Ovary (tissue), 3 donors: ENCODE results near the gene WNT5A.

Experiments
- POLR2A ChIP-seq: fragments of 450-650 bp; IDR thresholded peaks from one replicate; pipeline ENCODE4 v1.6.1; 2017; ENCODE audit warnings: antibody characterized with exemption, mild to moderate bottlenecking, moderate library complexity
- TF ChIP-seq, protein P1 (sequence below), 3 donors: fragments of 450-650 bp in 2 of 3; fragments of 200-600 bp in 1 of 3; IDR thresholded peaks; one replicate each; pipeline versions ENCODE4 v1.5.1 to v1.8.0; 2016 to 2022; ENCODE audit warnings: antibody characterized with exemption in 3 of 3, mild to moderate bottlenecking in 1 of 3
- donor health status: DM: no; HTN: no; CAD: no.

GRCh38 chr3:55505776-55506175, 18.7 kb upstream of the WNT5A start:
- no peak for TF ChIP-seq POLR2A
- TF ChIP-seq, protein P1, sequence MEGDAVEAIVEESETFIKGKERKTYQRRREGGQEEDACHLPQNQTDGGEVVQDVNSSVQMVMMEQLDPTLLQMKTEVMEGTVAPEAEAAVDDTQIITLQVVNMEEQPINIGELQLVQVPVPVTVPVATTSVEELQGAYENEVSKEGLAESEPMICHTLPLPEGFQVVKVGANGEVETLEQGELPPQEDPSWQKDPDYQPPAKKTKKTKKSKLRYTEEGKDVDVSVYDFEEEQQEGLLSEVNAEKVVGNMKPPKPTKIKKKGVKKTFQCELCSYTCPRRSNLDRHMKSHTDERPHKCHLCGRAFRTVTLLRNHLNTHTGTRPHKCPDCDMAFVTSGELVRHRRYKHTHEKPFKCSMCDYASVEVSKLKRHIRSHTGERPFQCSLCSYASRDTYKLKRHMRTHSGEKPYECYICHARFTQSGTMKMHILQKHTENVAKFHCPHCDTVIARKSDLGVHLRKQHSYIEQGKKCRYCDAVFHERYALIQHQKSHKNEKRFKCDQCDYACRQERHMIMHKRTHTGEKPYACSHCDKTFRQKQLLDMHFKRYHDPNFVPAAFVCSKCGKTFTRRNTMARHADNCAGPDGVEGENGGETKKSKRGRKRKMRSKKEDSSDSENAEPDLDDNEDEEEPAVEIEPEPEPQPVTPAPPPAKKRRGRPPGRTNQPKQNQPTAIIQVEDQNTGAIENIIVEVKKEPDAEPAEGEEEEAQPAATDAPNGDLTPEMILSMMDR (IDR thresholded peaks at IDR 0.05): no peak
